Measurements from ENCODE around the gene HSD17B14. TPM values are rescaled to one million over a fixed set of nuclear protein-coding genes. Genes with fewer than 3 reads are reported as not detected.

HSD17B14 gene
- total RNA-seq, 3 donors from 2014 or later = 2.4 to 10.1 (median 2.4) TPM

DNA sequence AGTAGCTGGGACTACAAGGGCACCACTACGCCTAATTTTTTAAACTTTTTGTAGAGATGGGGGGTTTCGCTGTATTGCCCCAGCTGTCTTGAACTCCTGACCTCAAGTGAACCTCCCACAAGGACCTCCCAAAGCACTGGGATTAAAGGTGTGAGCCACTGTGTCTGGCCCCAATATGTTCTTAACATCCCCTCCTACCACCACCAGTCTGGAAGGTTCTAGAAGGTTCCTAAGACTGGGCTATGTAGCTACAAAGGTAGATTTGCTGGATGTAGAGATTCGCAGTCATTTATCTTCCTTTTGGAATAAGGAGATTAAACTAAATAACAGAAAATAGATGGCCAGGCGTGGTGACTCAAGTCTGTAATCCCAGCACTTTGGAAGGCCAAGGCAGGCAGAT, 5.3 kb downstream of the HSD17B14 start:
- no peaks in the 10 kb centered on the region for H3K36me3 ChIP-seq (ENCODE audit: low read depth)
- DNase-seq = no peak
- peaks cover 5% of the 10 kb centered on the region for H3K4me1 ChIP-seq (ENCODE audit: low read depth)
- no peaks in the 10 kb centered on the region for H3K9me3 ChIP-seq
- TF ChIP-seq, protein P1, sequence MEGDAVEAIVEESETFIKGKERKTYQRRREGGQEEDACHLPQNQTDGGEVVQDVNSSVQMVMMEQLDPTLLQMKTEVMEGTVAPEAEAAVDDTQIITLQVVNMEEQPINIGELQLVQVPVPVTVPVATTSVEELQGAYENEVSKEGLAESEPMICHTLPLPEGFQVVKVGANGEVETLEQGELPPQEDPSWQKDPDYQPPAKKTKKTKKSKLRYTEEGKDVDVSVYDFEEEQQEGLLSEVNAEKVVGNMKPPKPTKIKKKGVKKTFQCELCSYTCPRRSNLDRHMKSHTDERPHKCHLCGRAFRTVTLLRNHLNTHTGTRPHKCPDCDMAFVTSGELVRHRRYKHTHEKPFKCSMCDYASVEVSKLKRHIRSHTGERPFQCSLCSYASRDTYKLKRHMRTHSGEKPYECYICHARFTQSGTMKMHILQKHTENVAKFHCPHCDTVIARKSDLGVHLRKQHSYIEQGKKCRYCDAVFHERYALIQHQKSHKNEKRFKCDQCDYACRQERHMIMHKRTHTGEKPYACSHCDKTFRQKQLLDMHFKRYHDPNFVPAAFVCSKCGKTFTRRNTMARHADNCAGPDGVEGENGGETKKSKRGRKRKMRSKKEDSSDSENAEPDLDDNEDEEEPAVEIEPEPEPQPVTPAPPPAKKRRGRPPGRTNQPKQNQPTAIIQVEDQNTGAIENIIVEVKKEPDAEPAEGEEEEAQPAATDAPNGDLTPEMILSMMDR (IDR thresholded peaks at IDR 0.05) = no peak
- ATAC-seq = no peak
- no peak overlapping the region for H3K4me3 ChIP-seq
- intact Hi-C loops (cut with DNase I, micrococcal nuclease) = no loop called here

DNA sequence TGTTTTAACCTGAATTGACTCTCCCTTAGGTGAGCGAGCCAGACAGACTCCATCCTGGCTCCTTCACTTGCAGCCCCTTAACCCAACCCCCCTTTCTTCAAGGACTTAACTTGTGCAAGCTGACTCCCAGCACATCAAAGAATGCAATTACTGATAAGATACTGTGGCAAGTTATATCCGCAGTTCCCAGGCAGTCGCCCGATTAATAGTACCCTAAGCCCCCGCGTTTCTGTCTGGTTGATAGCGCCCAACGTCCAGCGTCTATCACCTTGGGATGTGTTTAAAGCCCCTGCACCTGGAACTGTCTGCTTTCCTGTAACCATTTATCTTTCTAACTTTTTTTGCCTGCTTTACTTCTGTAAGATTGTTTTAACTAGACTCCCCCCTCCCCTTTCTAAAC, 6.2 kb downstream of the HSD17B14 start:
- no peaks in the 10 kb centered on the region for H3K9me3 ChIP-seq
- intact Hi-C loops (cut with DNase I, micrococcal nuclease) = no loop called here

DNA sequence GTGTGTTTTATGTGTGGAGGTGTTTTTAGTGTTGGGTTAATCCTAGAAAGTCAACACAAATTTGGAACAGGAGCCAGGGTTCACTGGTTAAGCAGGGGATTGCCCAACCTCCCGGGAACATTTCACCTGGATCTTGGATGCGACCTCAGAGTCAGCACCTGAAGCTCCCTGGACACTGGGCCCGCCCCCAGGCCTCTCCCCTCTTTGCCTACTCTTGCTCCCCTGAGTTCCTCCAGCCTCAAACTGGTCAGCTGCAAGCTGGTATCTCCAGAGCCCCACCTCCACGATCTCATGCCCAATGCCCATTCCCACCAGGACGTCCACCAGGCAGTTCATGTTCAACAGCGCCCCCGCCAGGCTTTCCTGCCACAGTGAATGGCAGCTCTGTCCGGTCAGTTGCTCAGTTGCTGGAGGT, 9.7 kb downstream of the HSD17B14 start:
- Histone ChIP-seq H3K4me1 (ENCODE audit: low read depth) (no peaks in the 10 kb centered on the region), H3K36me3 (ENCODE audit: low read depth) (no peaks in the 10 kb centered on the region), H3K9me3 (no peaks in the 10 kb centered on the region), H3K4me3 (no peak overlapping the region)
- peak in 1 of 3 donors; percentile 48 for DNase-seq
- peak; percentile 67 for ATAC-seq
- TF ChIP-seq, protein P1 (IDR thresholded peaks at IDR 0.05) = no peak
- intact Hi-C loops (cut with DNase I, micrococcal nuclease) = no loop called here

More for the DNA sequence above, 6.2 kb downstream of the HSD17B14 start:
- Histone ChIP-seq H3K4me3 (no peak overlapping the region), H3K4me1 (ENCODE audit: low read depth) (no peaks in the 10 kb centered on the region), H3K36me3 (ENCODE audit: low read depth) (no peaks in the 10 kb centered on the region)
- TF ChIP-seq, protein P1 (IDR thresholded peaks at IDR 0.05) = no peak
- DNase-seq (no peak), ATAC-seq (no peak)

DNA sequence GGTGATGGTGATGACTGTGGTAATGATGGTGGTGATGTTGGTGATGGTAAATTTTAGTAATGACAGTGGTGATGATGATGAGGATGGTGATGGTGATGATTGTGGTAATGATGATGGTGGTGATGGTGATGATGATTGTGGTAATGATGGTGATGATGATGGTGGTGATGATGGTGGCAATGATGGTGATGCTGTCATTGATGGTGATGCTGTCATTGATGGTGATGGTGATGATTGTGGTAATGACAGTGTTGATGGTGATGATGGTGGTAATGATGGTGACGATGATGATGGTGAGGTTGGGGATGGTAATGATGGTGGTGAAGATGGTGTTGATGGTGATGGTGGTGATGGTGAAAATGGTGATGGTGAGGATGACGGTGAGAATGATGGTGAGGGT, 13.8 kb downstream of the HSD17B14 start:
- intact Hi-C loops (cut with DNase I, micrococcal nuclease) = no loop called here
- DNase-seq = no peak
- no peak for ATAC-seq
- Histone ChIP-seq H3K9me3 (no peaks in the 10 kb centered on the region), H3K4me1 (ENCODE audit: low read depth) (peaks cover 12% of the 10 kb centered on the region), H3K36me3 (ENCODE audit: low read depth) (no peaks in the 10 kb centered on the region), H3K4me3 (no peak overlapping the region)
- TF ChIP-seq, protein P1 (IDR thresholded peaks at IDR 0.05) = no peak

DNA sequence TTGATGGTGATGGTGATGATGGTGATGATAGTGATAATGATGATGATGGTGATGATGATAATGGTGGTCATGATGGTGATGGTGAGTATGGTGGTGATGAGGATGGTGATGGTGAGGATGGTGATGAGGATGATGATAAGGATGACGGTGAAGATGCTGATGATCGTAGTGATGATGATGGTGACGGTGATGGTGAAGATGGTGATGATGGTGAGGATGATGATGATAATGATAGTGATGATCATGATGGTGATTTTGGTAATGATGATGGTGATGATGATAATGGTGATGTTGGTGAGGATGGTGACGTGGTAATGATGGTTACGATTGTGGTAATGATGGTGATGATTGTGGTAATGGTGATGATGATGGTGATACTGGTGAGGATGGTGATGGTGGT, 14.7 kb downstream of the HSD17B14 start:
- Histone ChIP-seq H3K36me3 (ENCODE audit: low read depth) (no peaks in the 10 kb centered on the region), H3K4me1 (ENCODE audit: low read depth) (peaks cover 12% of the 10 kb centered on the region)

More for the DNA sequence above, 14.7 kb downstream of the HSD17B14 start:
- Histone ChIP-seq H3K4me3 (no peak overlapping the region), H3K9me3 (no peaks in the 10 kb centered on the region)
- no peak for ATAC-seq
- TF ChIP-seq, protein P1 (IDR thresholded peaks at IDR 0.05) = no peak
- DNase-seq = no peak
- intact Hi-C loops (cut with DNase I, micrococcal nuclease) = no loop called here
